Brain pericyte (primary cell): ENCODE data around the gene TRIM10.
"Not testable (repeated sequence)": the region's sequence is repeated elsewhere in the genome, so short reads cannot be mapped to it uniquely, and the experiment has no call there.

Source experiments
- DNase-seq: peaks from one replicate; pipeline ENCODE4 v3.0.0-alpha.2; 2012; ENCODE audit warnings: low read depth, low spot score

Gene TRIM10

DNA sequence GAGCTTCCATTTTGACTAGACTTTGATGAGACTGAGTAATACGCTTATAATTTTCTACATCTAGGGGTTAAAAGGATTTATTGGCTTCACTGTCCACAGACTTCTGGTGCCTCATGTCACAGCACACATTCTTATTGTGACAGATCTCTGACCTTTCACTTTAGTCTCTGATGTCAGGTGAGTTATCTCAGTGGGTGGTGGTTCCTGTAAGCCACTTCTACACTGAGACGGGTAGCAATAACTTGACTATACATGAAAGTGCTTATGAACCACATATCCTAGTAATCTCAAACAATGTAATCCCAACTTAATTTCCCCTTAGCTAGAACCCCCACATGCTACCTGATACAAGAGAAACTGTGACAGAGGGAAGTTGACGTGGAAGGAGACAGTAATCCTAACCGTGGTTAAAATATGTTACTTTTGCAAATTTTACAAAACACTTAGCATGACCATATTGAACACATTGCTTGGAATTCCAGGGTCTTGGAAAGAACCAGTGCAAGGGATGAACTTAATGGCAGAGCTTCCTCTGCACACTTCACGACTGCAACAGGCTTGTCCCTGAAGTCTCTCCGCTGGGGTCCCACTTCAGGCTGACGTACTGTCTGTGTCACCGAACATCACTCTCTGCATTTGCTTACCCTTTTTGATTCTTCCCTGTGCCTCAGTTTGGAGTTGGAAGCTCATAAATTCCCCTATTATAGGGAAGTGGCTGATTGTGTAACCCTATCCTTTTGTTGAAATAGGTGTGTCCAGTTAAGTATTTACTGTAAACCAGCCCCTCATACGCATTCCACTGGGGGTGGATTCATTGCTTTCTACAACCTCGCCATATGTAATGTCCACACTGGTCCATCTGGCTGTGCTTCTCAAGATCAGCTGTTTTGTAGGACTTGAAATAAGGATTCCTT lies 31.5 kb downstream of the TRIM10 start:
- no peak for DNase-seq

GRCh38 chr6:30127238-30128093 lies 33.5 kb downstream of the TRIM10 start:
- no peak for DNase-seq

- DNase-seq = no peak
Observed at GRCh38 chr6:30122515-30122914, 38.5 kb downstream of the TRIM10 start.

DNA sequence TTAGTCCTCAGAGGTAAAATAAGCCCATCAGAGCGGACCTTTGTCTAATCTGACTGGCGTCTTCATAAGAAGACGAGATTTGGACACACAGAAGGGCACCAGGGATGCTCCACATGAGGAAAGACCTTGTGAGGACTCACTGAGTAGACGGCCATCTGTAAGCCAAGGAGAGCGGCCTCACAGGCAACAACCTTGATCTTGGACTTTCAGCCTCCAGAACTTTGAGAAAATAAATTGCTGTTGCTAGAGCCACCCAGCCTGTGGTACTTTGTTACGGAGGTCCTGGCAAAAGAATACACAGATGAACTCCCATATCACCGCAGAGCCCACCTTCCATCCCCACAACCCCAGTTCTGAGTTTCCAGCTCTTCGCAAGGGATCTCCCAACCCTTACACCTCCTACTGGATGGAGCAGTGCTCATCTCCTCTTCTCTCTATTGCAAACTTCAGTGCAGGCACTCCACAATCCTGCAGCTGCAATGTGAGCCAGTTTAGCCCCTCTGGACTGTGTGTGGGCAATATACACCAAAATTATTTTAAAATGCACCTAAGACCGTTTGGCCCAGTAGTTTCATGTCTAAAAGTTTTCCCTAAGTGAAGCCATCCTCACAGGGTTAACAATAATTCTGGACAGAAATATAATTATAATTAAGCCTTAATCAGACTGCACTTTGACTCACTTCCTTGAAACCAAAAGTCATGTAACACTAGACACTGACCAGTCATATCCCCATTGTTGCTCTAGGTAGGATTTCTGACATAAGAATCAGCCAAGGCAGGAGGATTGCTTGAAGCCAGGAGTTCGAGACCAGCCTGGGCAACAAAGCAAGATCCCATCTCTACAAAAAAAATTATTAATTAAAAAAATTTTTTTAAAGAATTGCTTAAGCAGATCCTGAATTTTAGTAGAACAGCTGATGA lies 39.3 kb downstream of the TRIM10 start:
- no peak for DNase-seq

DNA sequence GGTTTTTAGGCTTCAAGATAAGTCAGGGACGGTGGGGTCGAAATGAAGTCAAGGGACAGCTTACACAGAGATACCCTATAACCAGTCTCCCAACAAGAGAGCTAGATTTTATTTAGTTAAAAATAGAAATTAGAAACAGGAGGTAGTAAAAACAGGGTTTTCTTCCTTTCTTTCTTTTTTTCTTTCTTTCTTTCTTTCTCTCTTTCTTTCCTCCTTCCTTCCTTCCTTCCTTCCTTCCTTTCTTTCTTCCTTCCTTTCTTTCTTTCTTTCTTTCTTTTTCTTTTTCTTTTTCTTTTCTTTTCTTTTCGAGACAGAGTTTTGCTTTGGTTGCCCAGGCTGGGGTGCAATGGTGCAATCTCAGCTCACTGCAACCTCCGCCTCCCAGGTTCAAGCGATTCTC lies 42.3 kb downstream of the TRIM10 start:
- not testable (repeated sequence) for DNase-seq

DNA sequence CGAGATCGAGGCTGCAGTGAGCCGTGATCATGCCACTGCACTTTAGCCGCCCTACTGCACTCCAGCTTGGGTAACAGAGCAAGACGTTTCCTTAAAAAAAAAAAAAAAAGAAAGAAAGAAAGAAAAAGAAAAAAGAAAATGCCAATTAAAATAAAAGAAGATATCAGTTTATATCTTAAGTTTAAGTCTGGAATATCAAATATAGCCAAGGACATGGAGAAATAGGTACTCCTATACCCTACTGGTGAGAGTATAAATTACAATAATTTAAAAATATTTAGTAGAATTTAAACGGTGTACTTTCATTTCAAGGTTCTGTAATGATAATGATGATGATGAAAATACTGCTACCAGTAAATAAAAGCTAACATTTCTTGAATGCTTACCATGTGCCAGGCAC lies 44.3 kb downstream of the TRIM10 start:
- DNase-seq = no peak

- DNase-seq = no peak
Observed at GRCh38 chr6:30113841-30114240, 47.2 kb downstream of the TRIM10 start.

DNA sequence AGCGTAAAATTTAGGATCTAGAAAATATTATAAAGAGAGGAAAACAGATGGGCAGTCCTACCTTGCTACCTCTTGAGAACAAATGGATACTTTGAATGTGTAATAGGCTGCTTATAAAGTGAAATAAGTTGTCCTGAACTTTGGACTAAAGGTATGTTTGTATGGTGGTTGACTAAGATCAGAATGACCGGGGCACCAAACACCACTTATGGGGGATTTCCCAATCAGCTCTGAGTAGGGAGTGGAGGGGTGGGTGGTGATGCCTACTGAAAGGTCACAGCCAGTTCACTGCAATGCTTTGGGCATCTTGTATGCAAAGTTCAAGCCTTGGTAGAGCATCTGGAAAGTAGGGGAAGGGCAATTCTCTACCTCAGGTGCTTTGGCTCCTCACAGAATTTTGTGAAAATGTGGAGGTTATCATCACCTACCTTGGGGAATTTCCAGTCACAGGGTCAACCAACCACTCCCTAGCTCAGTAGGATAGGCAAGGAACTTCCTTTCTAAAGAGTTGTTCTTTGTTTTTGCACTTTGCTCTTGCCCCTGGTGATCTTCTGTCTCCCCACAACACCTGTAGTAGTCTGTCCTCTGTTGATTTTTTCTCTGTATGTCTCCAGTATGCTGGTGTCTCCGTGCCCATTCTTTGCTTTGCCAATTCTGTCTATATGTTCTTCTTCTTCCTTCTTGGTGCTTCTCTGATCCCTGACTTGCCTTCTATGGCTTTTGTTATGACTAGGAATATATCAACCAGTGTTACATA lies 47.8 kb downstream of the TRIM10 start, which contains the start of gene TRIM31:
Gene TRIM31, minus strand, starts transcription at position 88 of the 757 bp plus-strand sequence. CDS start 285 bp downstream, outside the sequence.
- no peak for DNase-seq

DNA sequence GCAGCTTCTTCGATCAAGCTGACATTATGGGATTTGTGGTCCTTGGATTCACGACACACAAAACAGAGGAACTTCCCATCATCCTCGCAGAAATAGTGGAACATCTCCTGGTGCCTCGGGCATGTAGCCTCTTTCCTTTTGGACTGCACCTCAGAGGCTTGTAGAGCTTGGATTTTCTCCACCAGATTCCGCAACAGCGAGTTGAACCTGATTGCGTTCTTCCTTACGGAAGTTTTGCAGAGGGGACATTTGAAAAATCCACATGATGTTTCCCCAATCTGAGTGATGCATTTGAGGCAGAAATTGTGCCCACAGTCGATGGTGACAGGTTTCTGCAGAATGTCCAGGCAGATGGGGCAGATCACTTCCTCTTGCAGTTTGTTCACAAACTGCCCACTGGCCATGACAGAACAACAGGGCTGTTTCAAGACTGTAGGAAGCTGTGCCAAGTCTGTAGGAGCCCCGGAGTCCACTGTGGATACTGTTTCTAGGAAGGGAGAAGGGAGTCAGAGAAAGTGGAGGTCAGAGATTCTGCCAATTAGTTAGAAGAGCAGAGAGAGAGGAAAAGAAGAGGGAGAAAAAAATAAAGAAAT lies 48.5 kb downstream of the TRIM10 start:
- no peak for DNase-seq

GRCh38 chr6:30111266-30111856 lies 49.6 kb downstream of the TRIM10 start:
- no peak for DNase-seq

DNA sequence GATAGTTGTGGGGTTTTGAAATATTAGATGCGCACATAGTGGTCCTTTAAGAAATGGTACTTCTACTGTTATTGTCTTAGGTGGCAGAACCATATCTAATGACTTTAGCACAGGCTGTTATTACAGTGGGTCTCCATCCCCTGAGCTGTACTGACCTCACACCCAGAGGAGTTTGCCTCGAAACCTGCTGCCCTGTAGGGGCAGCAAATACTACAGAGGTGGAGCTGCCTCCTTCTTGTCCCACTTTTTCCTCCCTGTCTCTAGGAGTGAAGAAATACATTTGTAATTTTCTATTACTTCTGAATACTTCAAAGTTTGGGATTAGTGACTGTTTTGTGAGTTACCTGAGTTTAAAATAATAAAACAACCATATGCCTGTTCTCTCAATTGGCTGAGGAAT lies 56.4 kb downstream of the TRIM10 start:
- no peak for DNase-seq

DNA sequence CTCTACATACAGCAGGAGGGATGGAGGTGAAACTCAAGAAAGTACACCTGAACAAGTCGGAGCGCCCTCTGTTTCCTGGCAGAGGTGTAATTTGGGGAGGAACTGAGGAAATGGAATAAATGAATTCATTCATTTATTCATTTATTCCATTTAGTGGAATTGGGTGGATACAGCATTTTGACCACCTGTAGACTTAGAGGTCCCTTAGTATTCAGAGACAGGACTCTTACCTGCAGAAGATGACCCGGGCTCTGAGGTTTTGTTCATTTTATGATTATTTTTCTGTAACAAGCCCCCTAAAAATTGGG lies 57.2 kb downstream of the TRIM10 start:
- no peak for DNase-seq

DNA sequence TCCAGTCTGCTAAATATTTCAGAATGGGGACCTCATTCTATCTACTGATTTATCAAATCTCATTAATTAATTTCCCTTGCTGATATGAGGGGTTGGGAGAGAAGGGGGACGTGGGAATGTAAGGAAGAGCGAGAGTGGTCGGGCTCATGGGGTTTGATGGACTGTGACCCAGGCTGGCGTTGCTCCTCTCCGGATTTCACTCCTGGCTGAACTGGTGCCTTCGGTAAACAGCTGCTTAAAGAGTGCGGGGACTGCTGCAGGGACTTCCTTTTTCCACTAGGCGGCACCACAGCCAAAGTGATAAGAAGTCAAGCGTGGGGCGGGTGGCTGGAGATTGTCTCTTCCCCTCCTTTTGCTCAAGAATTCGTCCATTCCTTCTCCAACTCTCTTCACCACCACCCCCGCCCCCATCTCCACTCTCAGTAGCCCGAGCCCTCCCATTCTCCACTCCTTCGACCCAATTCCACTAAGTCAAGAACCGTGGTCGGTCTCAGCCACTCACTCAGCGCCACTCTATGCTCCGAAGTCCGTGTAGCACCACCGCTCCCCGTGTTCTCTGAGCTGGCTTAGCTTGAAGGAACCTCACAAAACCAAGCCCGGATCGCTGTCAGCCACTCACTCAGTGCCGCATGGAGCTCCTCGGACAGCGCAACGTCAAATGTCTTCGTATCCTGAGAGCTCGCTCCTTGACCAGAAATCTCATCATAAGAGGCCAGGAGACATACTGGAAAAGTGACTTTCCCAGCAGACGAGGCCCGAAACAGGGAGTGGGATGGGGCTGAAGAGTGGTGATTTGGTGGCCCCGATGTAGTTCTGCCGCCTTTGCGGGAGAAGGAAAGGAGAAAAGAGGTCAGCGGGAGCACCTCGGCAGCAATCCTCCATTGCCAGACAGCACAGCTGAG lies 57.8 kb downstream of the TRIM10 start:
- peak; percentile 41 for DNase-seq

DNA sequence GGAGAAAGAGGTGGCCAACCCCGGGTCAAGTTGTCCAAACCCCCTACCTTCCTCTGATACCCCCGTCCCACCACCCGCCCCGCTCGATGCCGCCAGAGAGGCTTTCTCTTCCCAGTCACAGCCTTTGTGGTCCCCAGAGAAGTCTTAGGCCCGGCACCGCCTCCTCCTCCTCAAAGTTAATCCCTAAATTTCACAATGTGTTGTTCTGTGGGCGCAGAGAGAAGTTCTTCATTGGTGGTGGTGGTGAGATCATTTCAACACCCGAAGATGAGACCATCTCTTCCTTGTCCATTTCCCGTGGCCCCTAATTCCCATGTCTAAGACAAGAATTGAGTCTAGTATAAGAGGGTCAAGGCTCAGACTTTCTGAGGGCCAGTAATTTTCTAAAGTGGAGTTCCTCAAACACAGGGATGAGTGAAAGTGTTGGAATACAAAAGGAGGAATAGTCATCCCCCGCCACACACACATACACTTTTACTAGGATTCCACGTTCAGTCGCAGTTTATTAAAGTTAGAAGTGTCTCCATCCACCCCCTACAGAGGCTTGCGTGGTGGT lies 58.5 kb downstream of the TRIM10 start:
- no peak for DNase-seq
